IPS-15b (cell line): ENCODE measurements around the gene PAQR6.

Experiments
- H3K27me3 ChIP-seq: one replicate; pipeline ENCODE4 v1.6.1; 2013; ENCODE audit warnings: low read length; ENCODE audit not compliant: control insufficient read depth, insufficient read depth
- H3K36me3 ChIP-seq: one replicate; pipeline ENCODE4 v1.6.1; 2013; ENCODE audit warnings: low read length; ENCODE audit not compliant: control insufficient read depth, insufficient read depth
- H3K4me1 ChIP-seq: one replicate; pipeline ENCODE4 v1.6.1; 2013; ENCODE audit warnings: mild to moderate bottlenecking, low read length; ENCODE audit not compliant: control insufficient read depth, insufficient read depth
- H3K4me3 ChIP-seq: one replicate; pipeline ENCODE4 v1.5.1; 2013; ENCODE audit warnings: low read depth, low read length
- H3K9ac ChIP-seq: one replicate; pipeline ENCODE4 v1.6.1; 2013; ENCODE audit warnings: low read depth, mild to moderate bottlenecking, low read length
- H3K9me3 ChIP-seq: one replicate; pipeline ENCODE4 v1.6.1; 2013; ENCODE audit warnings: mild to moderate bottlenecking, low read length; ENCODE audit not compliant: control insufficient read depth, insufficient read depth

Gene PAQR6

DNA sequence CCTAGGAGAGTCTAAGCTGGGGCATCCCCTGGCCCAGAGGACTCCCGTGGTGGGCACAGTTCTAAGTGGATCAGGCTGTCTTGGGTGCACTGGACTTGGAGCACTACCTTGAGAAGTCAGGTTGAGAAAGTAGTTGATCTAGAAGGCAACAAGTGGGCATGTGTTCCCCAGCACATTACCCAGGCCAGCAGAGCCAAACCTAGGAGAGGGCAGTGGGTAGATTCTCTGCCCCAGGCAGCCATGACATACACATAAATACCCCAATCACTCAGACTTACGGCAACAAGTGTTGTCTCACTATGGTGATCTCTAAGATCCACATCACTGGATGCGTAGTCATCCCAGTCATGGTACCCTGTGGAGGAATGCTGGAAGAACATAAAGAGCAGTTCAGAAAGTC is 36.6 kb downstream of the PAQR6 start:
- Histone ChIP-seq H3K36me3 (peaks cover 20% of the 10 kb centered on the region), H3K9me3 (no peaks in the 10 kb centered on the region)

DNA sequence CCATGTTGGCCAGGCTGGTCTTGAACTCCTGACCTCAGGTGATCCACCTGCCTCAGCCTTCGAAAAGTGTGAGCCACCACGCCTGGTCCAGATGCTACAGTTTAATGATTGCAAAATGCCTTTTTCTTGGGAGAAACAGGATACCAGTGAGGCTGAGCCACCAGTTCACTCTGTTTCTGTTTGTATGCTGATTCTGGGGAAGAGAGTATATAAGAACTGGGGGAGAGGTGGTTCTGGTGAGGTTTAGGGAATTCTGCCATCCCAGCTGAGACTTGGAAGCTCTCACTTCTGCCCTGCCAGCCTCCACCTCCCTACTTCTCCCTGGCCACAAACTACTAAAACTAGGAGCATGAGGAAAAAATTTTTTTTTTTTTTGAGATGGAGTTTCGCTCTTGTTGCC is 43.2 kb downstream of the PAQR6 start:
- Histone ChIP-seq H3K9me3 (no peaks in the 10 kb centered on the region), H3K36me3 (peaks cover 30% of the 10 kb centered on the region), H3K27me3 (no peaks in the 10 kb centered on the region), H3K4me1 (peaks cover 4% of the 10 kb centered on the region), H3K9ac (no peak overlapping the region), H3K4me3 (no peak overlapping the region)

More for the DNA sequence above, 36.6 kb downstream of the PAQR6 start:
- H3K4me3 ChIP-seq = no peak overlapping the region
- peaks cover 6% of the 10 kb centered on the region for H3K4me1 ChIP-seq
- H3K27me3 ChIP-seq = no peaks in the 10 kb centered on the region
- H3K9ac ChIP-seq = no peak overlapping the region

DNA sequence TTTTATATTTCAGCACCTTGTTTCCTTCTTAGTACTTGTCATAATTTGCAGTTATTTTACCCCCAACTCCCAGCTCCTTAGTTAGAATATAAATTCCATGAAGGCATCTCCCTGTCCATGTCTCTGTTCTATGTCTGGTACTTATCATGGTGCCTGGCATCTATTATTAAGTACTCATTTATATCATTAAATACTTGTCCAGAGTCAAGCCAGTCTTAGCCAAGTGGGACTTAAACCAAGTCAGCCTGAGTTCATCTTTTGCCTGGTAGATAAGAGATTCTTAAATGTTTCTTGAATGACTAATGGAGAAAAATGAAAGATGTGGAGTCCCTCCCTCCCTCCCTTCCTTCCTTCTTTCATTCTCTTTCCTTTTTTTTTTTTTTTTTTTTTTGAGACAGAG is 44.5 kb downstream of the PAQR6 start:
- H3K36me3 ChIP-seq = peaks cover 29% of the 10 kb centered on the region
- no peaks in the 10 kb centered on the region for H3K9me3 ChIP-seq
- H3K4me3 ChIP-seq = no peak overlapping the region
- H3K4me1 ChIP-seq = no peaks in the 10 kb centered on the region
- no peaks in the 10 kb centered on the region for H3K27me3 ChIP-seq
- H3K9ac ChIP-seq = no peak overlapping the region

DNA sequence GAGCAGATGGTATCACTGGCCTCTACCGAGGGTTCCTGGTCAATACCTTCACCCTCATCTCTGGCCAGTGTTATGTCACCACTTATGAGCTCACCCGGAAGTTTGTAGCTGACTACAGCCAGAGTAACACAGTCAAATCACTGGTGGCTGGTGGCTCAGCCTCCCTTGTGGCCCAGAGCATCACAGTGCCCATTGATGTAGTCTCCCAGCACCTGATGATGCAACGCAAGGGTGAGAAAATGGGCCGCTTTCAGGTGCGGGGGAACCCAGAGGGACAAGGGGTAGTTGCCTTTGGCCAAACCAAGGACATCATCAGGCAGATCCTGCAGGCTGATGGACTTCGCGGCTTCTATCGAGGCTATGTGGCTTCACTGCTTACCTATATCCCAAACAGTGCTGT is 47.8 kb downstream of the PAQR6 start:
- peaks cover 20% of the 10 kb centered on the region for H3K36me3 ChIP-seq
- no peak overlapping the region for H3K4me3 ChIP-seq
- no peaks in the 10 kb centered on the region for H3K27me3 ChIP-seq
- H3K9me3 ChIP-seq = no peaks in the 10 kb centered on the region
- no peak overlapping the region for H3K9ac ChIP-seq
- H3K4me1 ChIP-seq = peaks cover 7% of the 10 kb centered on the region

DNA sequence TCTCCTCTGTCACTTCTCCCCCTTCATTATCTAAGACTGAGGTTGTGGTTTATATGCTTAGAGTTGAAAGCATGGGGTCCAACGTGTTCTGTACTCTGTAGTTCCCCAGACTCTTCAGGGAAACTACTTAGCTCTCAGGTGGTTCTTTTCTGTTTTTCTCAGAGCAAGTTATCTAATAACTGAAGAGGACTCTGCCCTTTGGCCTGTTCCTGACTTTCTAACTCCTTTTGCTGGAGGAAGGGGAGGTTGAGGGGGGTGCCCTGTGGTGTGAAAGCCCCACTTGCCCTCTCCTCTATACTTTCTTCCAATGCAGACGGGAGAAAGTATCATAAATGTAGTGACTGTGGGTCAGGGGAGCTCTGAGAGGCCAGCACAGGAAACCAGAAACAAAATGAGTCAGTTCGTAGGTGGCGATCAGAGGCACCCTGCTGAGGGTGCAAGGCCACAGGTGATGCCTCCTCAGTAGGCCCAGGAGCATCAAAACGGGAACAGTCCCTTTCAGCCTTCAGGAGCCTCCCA is 49.0 kb downstream of the PAQR6 start:
- no peak overlapping the region for H3K9ac ChIP-seq
- no peaks in the 10 kb centered on the region for H3K9me3 ChIP-seq
- peaks cover 18% of the 10 kb centered on the region for H3K36me3 ChIP-seq
- H3K4me3 ChIP-seq = no peak overlapping the region
- H3K4me1 ChIP-seq = peaks cover 7% of the 10 kb centered on the region
- no peaks in the 10 kb centered on the region for H3K27me3 ChIP-seq

DNA sequence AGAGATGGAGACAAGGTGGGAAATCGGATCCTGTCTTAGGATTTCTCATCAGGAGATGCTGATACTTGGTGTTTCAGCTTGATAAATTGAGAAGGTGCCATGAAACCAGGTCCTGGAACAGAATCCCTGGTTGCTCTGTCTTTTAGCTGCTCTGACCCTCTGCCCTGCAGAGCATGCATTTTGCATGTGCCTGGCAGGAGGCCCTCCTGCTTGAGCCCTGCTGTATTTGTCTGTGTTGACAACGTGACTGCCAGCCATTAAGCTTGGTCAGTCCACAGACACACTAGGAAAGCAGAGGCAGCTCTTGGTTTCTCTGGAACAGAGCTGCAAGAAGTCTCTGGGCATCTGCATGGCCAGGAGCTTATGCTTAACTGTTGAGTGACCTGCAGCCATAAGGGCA is 51.4 kb downstream of the PAQR6 start:
- peaks cover 18% of the 10 kb centered on the region for H3K36me3 ChIP-seq
- H3K9me3 ChIP-seq = no peaks in the 10 kb centered on the region
- H3K4me3 ChIP-seq = no peak overlapping the region
- peaks cover 10% of the 10 kb centered on the region for H3K4me1 ChIP-seq
- H3K9ac ChIP-seq = no peak overlapping the region
- no peaks in the 10 kb centered on the region for H3K27me3 ChIP-seq

DNA sequence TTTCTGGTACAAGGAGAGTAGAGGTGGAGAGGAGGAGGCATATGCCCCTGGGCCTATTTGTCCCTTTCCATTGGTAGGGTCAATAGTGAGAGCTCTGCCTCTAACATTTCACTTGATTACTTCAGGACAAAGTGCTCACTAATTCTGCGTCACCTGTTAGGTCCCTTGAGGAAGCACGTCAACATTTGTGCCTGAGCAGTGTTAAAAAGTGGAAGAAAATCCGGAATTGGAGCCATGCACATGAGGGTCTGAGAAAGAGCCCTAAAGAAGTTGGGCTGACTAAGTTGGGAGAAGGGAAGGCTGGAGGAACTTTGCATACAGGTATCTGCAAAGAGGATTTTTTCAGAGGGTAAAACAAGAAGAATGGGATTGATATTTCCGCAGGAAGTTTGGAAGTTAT is 52.0 kb downstream of the PAQR6 start:
- Histone ChIP-seq H3K4me3 (no peak overlapping the region), H3K36me3 (peaks cover 18% of the 10 kb centered on the region), H3K27me3 (no peaks in the 10 kb centered on the region), H3K4me1 (peaks cover 10% of the 10 kb centered on the region), H3K9ac (peak overlapping the region; percentile 13), H3K9me3 (no peaks in the 10 kb centered on the region)

DNA sequence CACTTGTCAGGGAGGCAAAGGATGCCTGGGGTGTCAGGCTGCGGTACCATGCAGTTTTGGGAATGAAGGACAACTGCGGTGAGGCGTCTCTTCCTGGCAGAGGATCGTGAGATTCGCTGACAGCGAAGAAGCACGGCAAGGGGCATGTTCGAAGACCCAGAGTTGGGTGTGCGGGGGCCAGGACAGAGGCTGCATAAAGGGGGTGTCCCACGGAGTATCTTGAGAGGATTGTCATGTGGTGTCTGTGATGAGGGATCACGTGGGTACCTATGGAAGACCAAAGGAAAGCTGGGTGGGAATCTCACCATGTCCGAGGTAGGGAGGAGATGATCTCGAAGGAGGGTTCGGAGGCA is 53.6 kb downstream of the PAQR6 start:
- Histone ChIP-seq H3K9ac (peak overlapping the region; percentile 51), H3K27me3 (no peaks in the 10 kb centered on the region), H3K4me1 (peaks cover 10% of the 10 kb centered on the region), H3K36me3 (peaks cover 7% of the 10 kb centered on the region), H3K4me3 (peak overlapping the region; percentile 78), H3K9me3 (no peaks in the 10 kb centered on the region)

DNA sequence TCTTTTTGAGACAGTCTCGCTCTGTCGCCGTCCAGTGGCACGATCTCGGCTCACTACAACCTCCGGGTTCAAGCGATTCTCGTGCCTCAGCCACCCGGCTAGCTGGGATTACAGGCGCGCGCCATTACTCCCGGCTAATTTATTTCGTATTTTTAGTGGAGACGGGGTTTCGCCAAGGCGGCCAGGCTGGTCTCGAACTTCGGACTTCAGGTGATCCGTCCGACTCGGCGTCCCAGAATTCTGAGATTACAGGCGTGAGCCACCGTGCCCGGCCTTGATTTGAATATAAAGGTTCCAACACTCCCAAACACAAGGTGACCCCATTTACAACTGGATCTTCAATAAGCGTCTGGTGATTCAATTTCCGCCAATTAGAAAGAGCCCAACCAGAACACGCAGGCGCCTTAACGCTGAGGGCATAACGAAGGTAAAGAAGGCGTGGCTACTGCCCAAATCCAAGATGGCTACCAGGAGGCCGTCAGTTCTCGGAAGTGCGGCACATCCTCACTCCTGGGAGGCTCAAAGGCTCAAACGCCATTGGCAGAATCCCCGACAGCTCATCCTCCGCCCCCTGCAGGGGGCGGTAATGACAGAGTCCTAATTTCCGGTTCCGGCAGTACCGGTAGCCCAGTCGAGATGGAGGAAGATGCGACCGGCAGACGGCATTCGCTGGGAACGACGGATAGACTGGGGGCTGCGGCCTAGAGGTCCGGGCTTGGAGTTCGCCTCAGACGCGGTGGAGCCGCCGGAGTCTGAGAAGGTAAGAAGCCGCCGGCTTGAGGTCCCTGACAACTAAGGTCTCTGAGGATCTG is 54.2 kb downstream of the PAQR6 start, which contains the start of gene SLC25A44:
SLC25A44 (plus strand) TSS at position 617 of the 812 bp plus-strand sequence. CDS start 5,744 bp downstream, outside the sequence.
- Histone ChIP-seq H3K9ac (peak within 1 kb of the TSS; percentile 63), H3K4me1 (peaks cover 10% of the 10 kb centered on the region), H3K36me3 (peaks cover 7% of the 10 kb centered on the region), H3K9me3 (no peaks in the 10 kb centered on the region), H3K4me3 (peak within 1 kb of the TSS; percentile 78), H3K27me3 (no peaks in the 10 kb centered on the region)
